ENCODE results near the gene RPL6. TPM values are rescaled to one million over a fixed set of nuclear protein-coding genes. Genes with fewer than 3 reads are reported as not detected.

RPL6 gene
- total and polyA plus RNA-seq, 10 of the 15 experiments (the other 5 are each of a cell fraction or from before 2014, with no cell fraction given), result 801 to 3,690 (median 2,265) TPM

GRCh38 chr12:112409064-112409905 is at the start of gene RPL6 (continued):
- TF ChIP-seq PBX3 (IDR thresholded peaks at IDR 0.05; ENCODE audit: insufficient replicate concordance, low read depth, low read length) (no peak), NRF1 (conservative IDR thresholded peaks at IDR 0.05; ENCODE audit: low read depth, low read length) (no peak), MTA3 (IDR thresholded peaks at IDR 0.05; ENCODE audit: borderline replicate concordance, low read length) (peak; percentile 22; the same call in 1 of the 2 replicates), ZNF217 (IDR thresholded peaks at IDR 0.05) (no peak), MAX (IDR thresholded peaks at IDR 0.05; ENCODE audit: low read depth, low read length) (peak; percentile 41; the same call in 1 of the 2 replicates), HCFC1 (IDR thresholded peaks at IDR 0.05; ENCODE audit: low read length) (peak; percentile 87), TARDBP (IDR thresholded peaks at IDR 0.05; ENCODE audit: borderline replicate concordance) (peak; percentile 18; the same call in 1 of the 2 replicates), ZBTB33 (IDR thresholded peaks at IDR 0.05) (0 out of 2 replicates have a peak, but pooled peaks have one; percentile 16), BCLAF1 (IDR thresholded peaks at IDR 0.05) (no peak), IKZF2 (IDR thresholded peaks at IDR 0.05) (peak; percentile 67; a peak in 3 of 4 replicates), JUNB (IDR thresholded peaks at IDR 0.05) (no peak; the same call in 1 of the 2 replicates), ZNF24 (IDR thresholded peaks at IDR 0.05) (peak; percentile 61; the same call in 1 of the 2 replicates), PAX5 (IDR thresholded peaks at IDR 0.05; ENCODE audit: borderline replicate concordance, low read depth, low read length) (0 out of 2 replicates have a peak, but pooled peaks have one; percentile 21), EZH2 (IDR thresholded peaks at IDR 0.05; ENCODE audit: borderline replicate concordance, control insufficient read depth, low read depth, low read length) (no peak), SREBF1 (IDR thresholded peaks at IDR 0.05; ENCODE audit: low read length) (peak; percentile 36; the same call in 1 of the 2 replicates), ZNF384 (IDR thresholded peaks at IDR 0.05; ENCODE audit: borderline replicate concordance, low read depth, low read length) (peak; percentile 72), KDM1A (IDR thresholded peaks at IDR 0.05; ENCODE audit: borderline replicate concordance) (no peak), ZNF207 (IDR thresholded peaks at IDR 0.05; ENCODE audit: borderline replicate concordance) (peak; percentile 78; the same call in 1 of the 2 replicates), SIN3A (IDR thresholded peaks at IDR 0.05; ENCODE audit: low read depth, low read length) (peak; percentile 75; the same call in 1 of the 2 replicates), POU2F2 (IDR thresholded peaks at IDR 0.05; ENCODE audit: borderline replicate concordance, low read depth, low read length) (peak; percentile 92), SIX5 (IDR thresholded peaks at IDR 0.05; ENCODE audit: low read depth, low read length, severe bottlenecking) (peak; percentile 87), FOXK2 (IDR thresholded peaks at IDR 0.05) (no peak), SRF (IDR thresholded peaks at IDR 0.05; ENCODE audit: low read depth in 2 of 2, low read length in 2 of 2) (peak; percentile 29 to 66; a peak in 2 of 4 replicates), SMC3 (IDR thresholded peaks at IDR 0.05; ENCODE audit: borderline replicate concordance, low read length) (no peak), BRCA1 (IDR thresholded peaks at IDR 0.05; ENCODE audit: low read depth, low read length) (no peak)

All from GM12878 (cell line).